ENCODE data around the gene NKX2-3. TPM values are rescaled to one million over a fixed set of nuclear protein-coding genes. Genes with fewer than 3 reads are reported as not detected.

The NKX2-3 gene
- total RNA-seq, 1 donor from 2014 or later: not detected

- H3K4me1 Mint-ChIP-seq (ENCODE audit: low read depth, unreplicated experiment): no peaks in the 10 kb centered on the region
- FAIRE-seq: no peak
- H3K4me3 Mint-ChIP-seq (ENCODE audit: unreplicated experiment): no peak overlapping the region
- H3K9me3 Mint-ChIP-seq (ENCODE audit: unreplicated experiment): no peaks in the 10 kb centered on the region
- H3K27ac ChIP-seq (ENCODE audit: low read depth, low read length): no peak overlapping the region
- no peaks in the 10 kb centered on the region for H3K79me2 ChIP-seq (ENCODE audit: insufficient read depth, low read length)
- no peak overlapping the region for H3K4me2 ChIP-seq (ENCODE audit: low read length)
- H3K4me1 ChIP-seq (ENCODE audit: insufficient read depth, low read length): no peaks in the 10 kb centered on the region
- peaks cover 44% of the 10 kb centered on the region for H3K27me3 Mint-ChIP-seq (ENCODE audit: low read depth, unreplicated experiment)
- H2AFZ ChIP-seq (ENCODE audit: low read depth, low read length): no peak overlapping the region
- H3K36me3 Mint-ChIP-seq (ENCODE audit: low read depth, unreplicated experiment): no peaks in the 10 kb centered on the region
- no peak overlapping the region for H3K9ac ChIP-seq (ENCODE audit: low read length)
- H4K20me1 ChIP-seq (ENCODE audit: insufficient read depth, low read length): no peaks in the 10 kb centered on the region
- no peak for DNase-seq (ENCODE audit: low read depth)
- no peak overlapping the region for H3K4me3 ChIP-seq (ENCODE audit: insufficient read depth, low read depth, low read length)
- H3K36me3 ChIP-seq (ENCODE audit: insufficient read depth, low read length): no peaks in the 10 kb centered on the region
- no peak overlapping the region for H3K27ac Mint-ChIP-seq (ENCODE audit: unreplicated experiment)
- no peaks in the 10 kb centered on the region for H3K9me3 ChIP-seq (ENCODE audit: insufficient read depth, low read depth, low read length)
- no peak for TF ChIP-seq EZH2 (IDR thresholded peaks at IDR 0.05; ENCODE audit: insufficient read depth, low read length)
- H3K27me3 ChIP-seq (ENCODE audit: insufficient read depth, low read length): peaks cover 7% of the 10 kb centered on the region
Measured at GRCh38 chr10:99558708-99559107, 26.0 kb downstream of the NKX2-3 start.

GRCh38 chr10:99560277-99561126 lies 27.8 kb downstream of the NKX2-3 start:
- H4K20me1 ChIP-seq (ENCODE audit: insufficient read depth, low read length): no peaks in the 10 kb centered on the region
- no peak for TF ChIP-seq EZH2 (IDR thresholded peaks at IDR 0.05; ENCODE audit: insufficient read depth, low read length)
- TF ChIP-seq, protein P1, sequence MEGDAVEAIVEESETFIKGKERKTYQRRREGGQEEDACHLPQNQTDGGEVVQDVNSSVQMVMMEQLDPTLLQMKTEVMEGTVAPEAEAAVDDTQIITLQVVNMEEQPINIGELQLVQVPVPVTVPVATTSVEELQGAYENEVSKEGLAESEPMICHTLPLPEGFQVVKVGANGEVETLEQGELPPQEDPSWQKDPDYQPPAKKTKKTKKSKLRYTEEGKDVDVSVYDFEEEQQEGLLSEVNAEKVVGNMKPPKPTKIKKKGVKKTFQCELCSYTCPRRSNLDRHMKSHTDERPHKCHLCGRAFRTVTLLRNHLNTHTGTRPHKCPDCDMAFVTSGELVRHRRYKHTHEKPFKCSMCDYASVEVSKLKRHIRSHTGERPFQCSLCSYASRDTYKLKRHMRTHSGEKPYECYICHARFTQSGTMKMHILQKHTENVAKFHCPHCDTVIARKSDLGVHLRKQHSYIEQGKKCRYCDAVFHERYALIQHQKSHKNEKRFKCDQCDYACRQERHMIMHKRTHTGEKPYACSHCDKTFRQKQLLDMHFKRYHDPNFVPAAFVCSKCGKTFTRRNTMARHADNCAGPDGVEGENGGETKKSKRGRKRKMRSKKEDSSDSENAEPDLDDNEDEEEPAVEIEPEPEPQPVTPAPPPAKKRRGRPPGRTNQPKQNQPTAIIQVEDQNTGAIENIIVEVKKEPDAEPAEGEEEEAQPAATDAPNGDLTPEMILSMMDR (IDR thresholded peaks at IDR 0.05; ENCODE audit: insufficient read depth, low read depth, low read length): peak; percentile 67
- FAIRE-seq (peak; percentile 65), DNase-seq (ENCODE audit: low read depth) (no peak)
- H3K9ac ChIP-seq (ENCODE audit: low read length): no peak overlapping the region
- no peaks in the 10 kb centered on the region for H3K36me3 ChIP-seq (ENCODE audit: insufficient read depth, low read length)
- H2AFZ ChIP-seq (ENCODE audit: low read depth, low read length): no peak overlapping the region
- Mint-ChIP-seq H3K9me3 (ENCODE audit: unreplicated experiment) (no peaks in the 10 kb centered on the region), H3K36me3 (ENCODE audit: low read depth, unreplicated experiment) (no peaks in the 10 kb centered on the region), H3K4me1 (ENCODE audit: low read depth, unreplicated experiment) (no peaks in the 10 kb centered on the region), H3K27ac (ENCODE audit: unreplicated experiment) (no peak overlapping the region), H3K27me3 (ENCODE audit: low read depth, unreplicated experiment) (peaks cover 27% of the 10 kb centered on the region), H3K4me3 (ENCODE audit: unreplicated experiment) (no peak overlapping the region)
- no peak overlapping the region for H3K27ac ChIP-seq (ENCODE audit: low read depth, low read length)
- no peaks in the 10 kb centered on the region for H3K79me2 ChIP-seq (ENCODE audit: insufficient read depth, low read length)
- H3K4me1 ChIP-seq (ENCODE audit: insufficient read depth, low read length): no peaks in the 10 kb centered on the region
- H3K27me3 ChIP-seq (ENCODE audit: insufficient read depth, low read length): no peaks in the 10 kb centered on the region
- H3K4me2 ChIP-seq (ENCODE audit: low read length): no peak overlapping the region
- H3K4me3 ChIP-seq (ENCODE audit: insufficient read depth, low read depth, low read length): no peak overlapping the region
- no peaks in the 10 kb centered on the region for H3K9me3 ChIP-seq (ENCODE audit: insufficient read depth, low read depth, low read length)

- no peak for FAIRE-seq
- no peak overlapping the region for H3K9ac ChIP-seq (ENCODE audit: low read length)
- H3K27me3 ChIP-seq (ENCODE audit: insufficient read depth, low read length): peaks cover 3% of the 10 kb centered on the region
- no peaks in the 10 kb centered on the region for H3K4me1 ChIP-seq (ENCODE audit: insufficient read depth, low read length)
- no peak overlapping the region for H3K27ac Mint-ChIP-seq (ENCODE audit: unreplicated experiment)
- H3K9me3 Mint-ChIP-seq (ENCODE audit: unreplicated experiment): no peaks in the 10 kb centered on the region
- no peak overlapping the region for H3K4me2 ChIP-seq (ENCODE audit: low read length)
- no peak overlapping the region for H3K4me3 ChIP-seq (ENCODE audit: insufficient read depth, low read depth, low read length)
- H3K36me3 Mint-ChIP-seq (ENCODE audit: low read depth, unreplicated experiment): no peaks in the 10 kb centered on the region
- DNase-seq (ENCODE audit: low read depth): no peak
- no peak overlapping the region for H3K4me3 Mint-ChIP-seq (ENCODE audit: unreplicated experiment)
- H3K27ac ChIP-seq (ENCODE audit: low read depth, low read length): no peak overlapping the region
- no peaks in the 10 kb centered on the region for H3K9me3 ChIP-seq (ENCODE audit: insufficient read depth, low read depth, low read length)
- H4K20me1 ChIP-seq (ENCODE audit: insufficient read depth, low read length): no peaks in the 10 kb centered on the region
- no peaks in the 10 kb centered on the region for H3K36me3 ChIP-seq (ENCODE audit: insufficient read depth, low read length)
- H2AFZ ChIP-seq (ENCODE audit: low read depth, low read length): no peak overlapping the region
- peaks cover 25% of the 10 kb centered on the region for H3K27me3 Mint-ChIP-seq (ENCODE audit: low read depth, unreplicated experiment)
- TF ChIP-seq, protein P1 (IDR thresholded peaks at IDR 0.05; ENCODE audit: insufficient read depth, low read depth, low read length): no peak
- no peak for TF ChIP-seq EZH2 (IDR thresholded peaks at IDR 0.05; ENCODE audit: insufficient read depth, low read length)
- no peaks in the 10 kb centered on the region for H3K4me1 Mint-ChIP-seq (ENCODE audit: low read depth, unreplicated experiment)
- H3K79me2 ChIP-seq (ENCODE audit: insufficient read depth, low read length): no peaks in the 10 kb centered on the region
Measured at GRCh38 chr10:99562631-99563030, 29.9 kb downstream of the NKX2-3 start.

Measured in astrocyte (in vitro differentiated cells and primary cell).